ENCODE data around the gene OBSCN.

OBSCN gene

GRCh38 chr1:228424685-228425660 lies 217.1 kb downstream of the OBSCN start:
- DNase-seq (ENCODE audit: low read depth) = no peak

GRCh38 chr1:228426518-228427175 lies 218.8 kb downstream of the OBSCN start:
- DNase-seq (ENCODE audit: low read depth) = no peak

- no peak for DNase-seq (ENCODE audit: low read depth)
Observed at GRCh38 chr1:228428412-228428811, 220.6 kb downstream of the OBSCN start.
